NCI-H1436 treated with DMSO at 0.1 percent for 48 hours (cell line): ENCODE data around the gene CFAP299.

Source experiments
- DNase-seq: peaks from one replicate; lab custom pipeline; 2025; lab: John Stamatoyannopoulos, UW

CFAP299 gene

DNA sequence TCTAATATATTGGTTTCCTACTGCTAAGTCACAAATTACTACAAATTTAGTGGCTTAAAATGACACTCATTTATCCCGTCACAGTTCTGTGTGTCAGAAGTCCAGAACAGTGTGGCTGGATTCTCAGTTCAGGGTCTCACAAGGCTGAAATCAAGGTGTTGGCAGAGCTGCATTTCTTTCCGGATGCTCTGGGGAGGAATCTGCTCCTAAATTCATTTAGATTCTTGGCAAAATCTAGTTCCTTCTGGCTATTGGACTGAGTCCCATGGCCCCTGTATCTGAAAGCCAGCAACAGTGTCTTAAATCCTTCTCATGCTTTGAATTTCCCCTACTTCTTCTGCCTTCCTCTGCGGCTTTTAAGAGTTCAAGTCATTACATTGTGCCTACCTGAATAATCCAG, 591.9 kb downstream of the CFAP299 start:
- no peak for DNase-seq

DNA sequence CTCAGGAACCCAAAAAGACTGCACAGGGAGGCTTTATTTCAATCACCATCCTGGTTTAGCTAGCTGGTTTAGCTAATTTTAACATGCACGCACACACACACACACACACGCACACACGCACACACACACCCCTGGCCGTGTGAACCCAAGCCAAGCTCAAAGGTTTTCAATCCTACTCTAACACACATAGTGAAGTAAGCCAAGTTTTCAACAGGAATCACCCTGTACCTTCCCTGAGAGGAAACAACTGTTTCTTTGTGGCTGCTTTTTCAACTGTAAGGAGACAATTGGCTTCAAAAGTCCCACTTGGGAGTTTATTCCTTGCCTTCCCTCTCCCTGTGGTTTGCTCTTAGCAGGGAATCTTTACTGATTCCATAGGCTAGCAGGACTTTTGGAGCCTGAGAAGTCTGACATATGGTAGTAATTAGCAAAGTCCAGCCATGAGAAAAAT, 596.1 kb downstream of the CFAP299 start:
- DNase-seq, result no peak

DNA sequence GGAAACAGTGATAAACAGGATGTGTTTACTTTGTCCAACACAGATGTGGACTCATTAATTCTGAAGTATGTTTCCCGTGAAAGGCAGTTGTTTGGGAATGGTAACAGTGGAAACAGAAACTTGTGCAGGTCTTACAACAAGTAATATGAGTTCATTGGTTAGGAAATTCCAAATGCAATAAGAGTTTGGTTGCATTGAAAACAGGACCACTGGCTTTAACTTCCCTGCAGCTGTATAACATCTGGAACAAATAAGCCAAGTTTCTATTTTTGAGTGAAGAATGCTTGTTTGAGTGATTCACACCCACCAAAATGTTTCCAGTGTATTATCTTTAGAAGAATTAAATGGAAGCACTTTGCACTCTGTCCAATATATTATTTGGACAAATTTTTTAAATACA, 612.6 kb downstream of the CFAP299 start:
- no peak for DNase-seq

DNA sequence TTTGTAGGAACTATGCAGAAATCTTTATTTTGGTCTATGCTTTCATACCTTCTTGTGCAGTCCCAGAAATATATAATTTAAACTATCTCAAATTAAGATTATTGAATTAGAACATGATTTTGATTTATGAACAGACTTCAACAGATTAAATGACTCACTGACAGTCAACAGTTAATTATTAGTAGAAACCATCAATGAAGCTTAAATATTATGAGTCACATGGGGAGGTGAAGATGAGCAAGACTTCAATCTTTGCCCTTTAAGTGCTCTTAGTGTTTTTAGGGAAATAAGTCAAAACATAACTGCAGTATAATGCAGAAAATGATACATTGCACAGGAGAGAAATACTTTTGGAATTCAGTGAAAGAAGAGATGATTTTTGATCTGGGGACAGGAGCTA, 613.5 kb downstream of the CFAP299 start:
- DNase-seq, result no peak

DNA sequence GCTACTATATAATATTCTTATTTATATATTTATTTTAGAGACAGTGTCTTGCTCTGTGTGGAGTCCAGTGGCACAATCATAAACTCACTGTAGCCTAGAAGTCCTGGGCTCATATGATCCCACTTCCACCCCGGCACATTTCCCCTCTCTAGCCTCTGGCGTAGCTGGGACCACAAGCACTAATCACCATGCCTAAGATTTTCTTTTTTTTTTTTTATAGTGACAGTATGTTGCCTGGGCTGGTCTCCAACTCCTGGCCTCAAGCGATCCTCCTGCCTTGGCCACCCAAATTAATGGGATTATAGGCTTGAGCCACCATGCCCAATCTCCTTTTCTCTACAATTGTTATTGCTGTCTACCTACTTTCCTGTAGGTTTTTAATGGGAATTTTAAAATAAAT, 620.9 kb downstream of the CFAP299 start:
- no peak for DNase-seq

DNA sequence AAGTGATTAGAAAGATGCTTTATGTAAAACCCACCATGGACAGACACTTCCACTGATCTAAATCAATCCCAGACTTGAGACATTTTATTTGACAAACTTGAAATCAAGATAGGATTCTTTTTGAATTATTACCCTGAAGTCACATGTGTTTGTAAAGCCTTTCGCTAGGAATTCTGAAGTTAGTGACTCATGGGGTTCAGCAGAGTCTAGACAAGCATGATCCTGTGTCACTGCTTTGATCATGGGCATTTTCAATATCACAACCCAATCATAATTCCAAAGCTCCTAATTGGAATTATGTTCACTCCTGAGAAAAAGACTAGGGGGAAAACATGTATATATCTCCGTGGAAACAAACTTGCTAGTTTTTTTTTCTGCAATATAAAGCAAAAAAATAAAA, 627.5 kb downstream of the CFAP299 start:
- no peak for DNase-seq

DNA sequence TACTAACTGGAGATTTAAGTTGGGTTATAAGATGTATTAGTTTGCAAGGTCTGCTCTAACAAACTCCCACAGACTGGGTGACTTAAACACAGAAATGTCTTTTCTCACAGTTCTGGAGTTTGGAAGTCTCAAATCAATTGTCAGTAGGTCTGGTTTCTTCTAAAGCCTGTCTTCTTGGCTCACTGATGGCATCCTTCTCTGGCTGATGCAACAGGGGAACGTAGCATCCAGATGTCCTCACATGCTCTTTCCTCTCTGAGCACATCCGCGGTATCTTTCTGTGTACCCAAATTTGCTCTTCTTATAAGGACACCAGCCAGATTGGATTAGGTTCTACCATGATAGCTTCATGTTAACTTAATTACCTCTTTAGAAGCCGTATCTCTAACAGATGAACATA, 631.8 kb downstream of the CFAP299 start:
- no peak for DNase-seq

DNA sequence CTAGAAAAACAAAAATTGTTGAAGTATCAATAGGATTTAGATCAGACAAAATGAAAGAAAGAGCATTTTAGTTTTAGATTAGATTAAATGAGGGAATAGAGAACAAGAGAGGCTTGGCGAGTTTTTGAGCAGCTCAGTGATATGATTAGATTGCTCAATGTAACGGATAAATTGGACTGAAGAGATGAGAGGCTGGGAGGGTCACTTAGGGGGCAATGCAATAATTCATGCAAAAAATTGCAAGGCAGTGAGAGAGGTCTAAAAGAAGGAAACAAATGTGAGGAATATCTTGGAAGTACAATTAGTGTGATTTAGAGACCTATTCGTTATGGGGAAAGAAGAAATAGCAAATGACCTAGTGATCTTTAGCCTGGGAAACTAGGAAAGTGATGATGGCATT, 644.7 kb downstream of the CFAP299 start:
- no peak for DNase-seq

DNA sequence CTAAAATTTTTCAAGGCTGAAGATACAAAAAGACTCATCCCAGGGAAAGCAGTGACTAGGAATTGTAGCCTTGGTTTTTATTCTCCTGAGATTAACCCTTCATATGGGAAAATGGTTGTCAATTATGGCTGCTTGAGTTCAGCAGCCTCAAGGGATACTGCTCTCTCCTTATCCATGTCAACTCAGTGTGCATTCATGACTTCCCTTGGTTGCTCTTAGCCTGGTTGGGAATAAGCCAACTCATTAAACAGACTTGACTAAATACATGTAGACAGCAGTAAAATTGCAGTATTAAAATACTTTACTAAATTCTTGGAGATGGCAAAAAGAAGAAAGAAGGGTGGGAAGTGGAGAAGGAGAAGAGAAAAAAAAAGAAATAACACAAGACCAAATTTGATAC, 650.5 kb downstream of the CFAP299 start:
- DNase-seq, result no peak

DNA sequence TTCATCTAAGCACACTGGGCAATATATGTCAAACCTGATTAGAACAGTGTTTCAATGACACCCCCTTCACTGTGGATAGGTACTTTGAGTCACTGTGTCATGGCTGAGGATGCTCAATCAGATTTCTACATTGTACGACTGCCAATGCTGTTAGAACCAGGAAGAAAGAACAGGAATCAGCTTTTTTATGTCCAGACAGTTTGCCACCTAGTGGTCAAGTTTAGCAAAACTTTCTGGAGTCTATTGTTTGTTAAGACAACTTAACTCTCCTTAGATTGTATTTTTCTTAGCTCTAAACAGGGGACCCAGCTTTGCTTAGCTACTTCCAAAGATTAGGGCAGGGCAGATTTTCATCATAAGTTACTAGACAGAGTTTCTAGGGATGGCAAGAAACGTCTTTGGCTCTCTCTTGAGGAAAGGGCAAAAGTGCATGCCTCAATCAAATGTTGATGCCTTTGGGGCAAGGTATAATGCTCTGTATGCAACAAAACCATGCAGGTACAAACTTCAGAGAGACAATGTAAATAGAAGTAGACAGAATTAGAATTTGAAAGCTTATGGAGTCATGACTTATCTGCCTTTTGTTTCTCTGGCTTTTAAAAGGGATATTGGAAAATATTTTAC, 654.5 kb downstream of the CFAP299 start:
- DNase-seq, result peak; percentile 20

DNA sequence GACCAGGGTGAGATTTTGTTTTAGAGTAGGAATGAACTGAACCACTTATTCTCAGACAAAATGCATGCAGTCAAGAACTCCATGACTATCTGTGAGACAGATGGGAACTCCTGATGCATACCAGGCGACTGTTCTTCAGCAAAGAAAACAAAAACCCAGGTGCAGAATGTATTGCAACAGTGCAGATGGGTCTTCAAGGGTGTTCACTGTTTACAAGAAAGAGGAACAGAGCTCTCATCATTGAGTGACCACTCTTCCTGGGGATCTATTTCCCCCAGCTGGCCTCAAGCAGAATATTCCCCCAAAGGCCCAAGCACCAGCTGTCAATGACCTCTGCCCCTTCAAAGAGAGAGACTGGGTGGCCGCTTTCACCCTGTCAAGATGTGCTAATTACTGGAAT, 655.3 kb downstream of the CFAP299 start:
- DNase-seq, result no peak

DNA sequence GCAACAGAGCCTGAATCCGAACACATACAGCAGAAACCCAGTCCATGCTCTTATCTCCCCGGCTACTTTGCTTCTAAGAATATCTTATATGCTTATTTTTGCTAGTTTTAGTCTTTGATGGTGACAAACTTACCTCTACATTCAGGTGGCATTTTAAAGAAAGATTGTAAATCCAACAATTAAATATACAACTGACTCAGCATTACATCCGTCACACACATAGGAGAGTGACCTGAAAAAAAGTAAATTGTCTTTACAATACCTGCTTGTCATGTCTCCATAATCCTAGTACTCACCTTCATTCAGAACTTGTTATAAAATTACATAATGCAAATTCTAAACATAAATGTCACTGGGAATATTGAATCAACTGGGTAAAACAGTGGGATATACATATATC, 664.4 kb downstream of the CFAP299 start:
- DNase-seq, result no peak

DNA sequence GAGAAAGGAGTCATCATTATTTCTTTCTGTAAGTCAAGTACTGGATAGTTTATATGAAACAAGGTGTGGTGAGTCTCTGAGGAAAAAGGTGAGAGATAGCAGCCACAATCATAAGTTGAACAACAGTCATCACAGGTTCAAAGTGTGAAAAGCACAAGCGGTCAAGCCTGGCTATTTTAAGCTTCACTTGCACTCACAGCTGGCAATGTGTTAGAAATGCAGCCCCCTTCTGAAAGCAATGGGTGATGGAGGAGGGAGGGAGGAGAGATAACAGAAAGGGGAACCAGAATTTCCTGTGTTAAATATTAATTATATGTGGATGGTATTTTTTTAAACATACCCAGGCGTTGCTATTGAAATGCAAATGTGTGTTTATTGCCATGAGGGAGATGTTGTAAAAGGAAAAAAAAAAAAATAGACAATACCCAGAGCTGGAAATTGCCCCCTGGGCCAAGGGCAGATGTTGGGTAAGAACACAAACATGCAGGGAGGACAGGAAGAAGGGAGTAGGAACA, 668.1 kb downstream of the CFAP299 start:
- DNase-seq, result no peak

DNA sequence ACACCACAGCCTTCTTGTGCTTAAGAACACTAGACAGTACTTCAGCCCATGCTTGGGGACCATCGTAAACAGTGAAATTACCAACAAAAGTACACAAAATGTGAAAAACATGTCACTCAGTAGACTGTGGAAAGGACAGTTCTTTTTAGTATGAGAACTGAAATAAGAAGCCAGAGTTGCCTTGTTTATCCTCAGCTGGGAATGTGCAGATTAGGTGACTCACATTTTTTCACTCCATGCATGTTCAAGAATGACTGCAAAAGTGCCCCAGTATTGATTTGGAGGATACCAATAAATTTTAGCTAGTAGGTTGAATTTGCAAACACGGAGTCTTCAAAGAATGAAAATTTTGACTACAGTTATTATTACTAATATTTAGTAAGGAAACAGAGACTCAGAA, 671.9 kb downstream of the CFAP299 start:
- no peak for DNase-seq
